ENCODE results near the gene C11orf24. TPM values are rescaled to one million over a fixed set of nuclear protein-coding genes. Genes with fewer than 3 reads are reported as not detected.

Gene C11orf24
- total and polyA plus RNA-seq, 10 of the 15 experiments (the other 5 are each of a cell fraction or from before 2014, with no cell fraction given): 4.3 to 104 (median 41.4) TPM

DNA sequence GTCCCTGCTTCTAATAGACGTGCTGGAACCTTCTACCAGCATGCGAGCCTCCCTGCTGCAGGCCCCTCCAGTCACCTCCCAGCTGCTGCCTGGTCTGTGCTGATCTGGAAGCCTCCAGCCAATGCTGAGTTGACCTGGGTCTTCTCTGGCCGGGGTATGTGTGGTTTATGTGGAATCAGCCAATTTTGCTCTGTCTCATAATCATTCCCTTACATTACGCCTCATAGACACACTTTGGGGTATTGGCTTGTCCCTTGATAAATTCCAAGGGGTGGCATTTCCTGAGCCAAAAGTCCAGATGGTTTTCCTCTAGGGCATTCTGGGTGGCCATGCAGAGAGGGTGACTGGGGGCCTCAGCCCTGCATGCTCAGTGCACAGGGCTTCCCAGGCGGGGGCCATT lies 50.4 kb downstream of the C11orf24 start (continued):
- no peak for TF ChIP-seq HDGF (IDR thresholded peaks at IDR 0.05)
- TF ChIP-seq SPI1 (IDR thresholded peaks at IDR 0.05; ENCODE audit: borderline replicate concordance, insufficient read depth, low read depth, low read length): no peak
- TF ChIP-seq JUNB (IDR thresholded peaks at IDR 0.05): no peak
- TF ChIP-seq, protein P1, sequence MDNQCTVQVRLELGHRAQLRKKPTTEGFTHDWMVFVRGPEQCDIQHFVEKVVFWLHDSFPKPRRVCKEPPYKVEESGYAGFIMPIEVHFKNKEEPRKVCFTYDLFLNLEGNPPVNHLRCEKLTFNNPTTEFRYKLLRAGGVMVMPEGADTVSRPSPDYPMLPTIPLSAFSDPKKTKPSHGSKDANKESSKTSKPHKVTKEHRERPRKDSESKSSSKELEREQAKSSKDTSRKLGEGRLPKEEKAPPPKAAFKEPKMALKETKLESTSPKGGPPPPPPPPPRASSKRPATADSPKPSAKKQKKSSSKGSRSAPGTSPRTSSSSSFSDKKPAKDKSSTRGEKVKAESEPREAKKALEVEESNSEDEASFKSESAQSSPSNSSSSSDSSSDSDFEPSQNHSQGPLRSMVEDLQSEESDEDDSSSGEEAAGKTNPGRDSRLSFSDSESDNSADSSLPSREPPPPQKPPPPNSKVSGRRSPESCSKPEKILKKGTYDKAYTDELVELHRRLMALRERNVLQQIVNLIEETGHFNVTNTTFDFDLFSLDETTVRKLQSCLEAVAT (IDR thresholded peaks at IDR 0.05): no peak
- no peak for TF ChIP-seq POLR2AphosphoS2 (IDR thresholded peaks at IDR 0.05; ENCODE audit: low read depth, low read length)
- TF ChIP-seq, protein P2, sequence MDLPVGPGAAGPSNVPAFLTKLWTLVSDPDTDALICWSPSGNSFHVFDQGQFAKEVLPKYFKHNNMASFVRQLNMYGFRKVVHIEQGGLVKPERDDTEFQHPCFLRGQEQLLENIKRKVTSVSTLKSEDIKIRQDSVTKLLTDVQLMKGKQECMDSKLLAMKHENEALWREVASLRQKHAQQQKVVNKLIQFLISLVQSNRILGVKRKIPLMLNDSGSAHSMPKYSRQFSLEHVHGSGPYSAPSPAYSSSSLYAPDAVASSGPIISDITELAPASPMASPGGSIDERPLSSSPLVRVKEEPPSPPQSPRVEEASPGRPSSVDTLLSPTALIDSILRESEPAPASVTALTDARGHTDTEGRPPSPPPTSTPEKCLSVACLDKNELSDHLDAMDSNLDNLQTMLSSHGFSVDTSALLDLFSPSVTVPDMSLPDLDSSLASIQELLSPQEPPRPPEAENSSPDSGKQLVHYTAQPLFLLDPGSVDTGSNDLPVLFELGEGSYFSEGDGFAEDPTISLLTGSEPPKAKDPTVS (IDR thresholded peaks at IDR 0.05; ENCODE audit: low read depth, low read length): no peak
- TF ChIP-seq MTA2 (IDR thresholded peaks at IDR 0.05; ENCODE audit: low read depth): no peak

DNA sequence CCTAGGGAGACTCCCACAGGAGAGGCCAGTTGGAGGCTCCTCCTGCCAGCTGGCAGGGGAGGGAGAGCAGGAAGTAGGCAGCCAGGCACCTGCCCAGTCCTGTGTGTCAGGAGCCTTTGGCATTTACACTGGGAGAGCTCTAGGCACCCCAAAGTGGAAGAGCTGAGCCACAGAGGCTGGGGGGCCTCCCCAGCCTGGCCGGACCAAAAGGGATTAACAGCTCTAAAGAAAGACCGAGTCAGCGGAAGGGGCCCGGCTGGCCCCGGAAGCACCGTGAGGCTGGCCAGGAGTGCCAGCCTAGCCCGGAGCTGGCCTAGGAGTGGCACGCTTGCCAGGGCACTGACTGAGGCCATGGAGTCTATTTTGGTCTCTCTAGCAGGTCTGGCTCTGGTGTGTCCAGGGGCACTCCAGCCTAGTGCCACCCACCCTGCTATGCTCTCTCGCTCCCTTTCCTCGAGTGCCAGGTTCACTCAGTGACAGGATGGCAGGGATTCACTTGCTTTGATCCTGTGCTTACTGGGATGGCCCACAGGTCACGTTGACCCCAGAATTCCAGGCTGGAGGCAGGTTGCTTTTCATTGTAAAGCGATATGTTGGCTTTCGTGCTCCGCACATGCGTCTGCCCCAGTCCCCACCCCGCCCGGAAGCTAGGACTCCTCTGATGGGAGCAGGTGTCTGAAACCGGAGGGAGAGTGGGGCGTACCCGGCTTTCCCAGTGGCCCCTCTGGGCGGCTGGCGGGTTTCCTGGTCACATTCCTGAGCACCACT lies 55.4 kb downstream of the C11orf24 start:
- Histone ChIP-seq H3K27ac (ENCODE audit: control insufficient read depth, insufficient read depth) (no peak overlapping the region), H3K36me3 (ENCODE audit: control insufficient read depth in 2 of 2, insufficient read depth in 2 of 2, low read length in 1 of 2) (no peaks in the 10 kb centered on the region), H3K9me3 (replicated peaks; ENCODE audit: control insufficient read depth, insufficient read depth, low read length) (no peaks in the 10 kb centered on the region), H3K4me3 (no peak overlapping the region), H3K4me1 (ENCODE audit: control insufficient read depth, insufficient read depth, low read length) (peaks cover 10% of the 10 kb centered on the region), H2AFZ (ENCODE audit: control insufficient read depth, low read depth, low read length) (no peak overlapping the region), H3K27me3 (replicated peaks in 1 of 2; ENCODE audit: control insufficient read depth in 2 of 2, insufficient read depth in 2 of 2, low read length in 1 of 2) (no peaks in the 10 kb centered on the region), H3K4me2 (ENCODE audit: control insufficient read depth, insufficient read depth) (no peak overlapping the region), H4K20me1 (ENCODE audit: control insufficient read depth, insufficient read depth) (no peaks in the 10 kb centered on the region), H3K9ac (ENCODE audit: control insufficient read depth, insufficient read depth, low read length) (no peak overlapping the region), H3K79me2 (ENCODE audit: control insufficient read depth, insufficient read depth, low read length) (peaks cover 12% of the 10 kb centered on the region)
- no peak for DNase-seq (ENCODE audit: low read depth, low spot score)
- ATAC-seq: no peak
- ChIA-PET SMC1A (ENCODE audit: uncharacterized antibody, unreplicated experiment) (interaction anchor here (1.4 to 1.8 kb wide), 2 partner anchors 41 to 98 kb away, joined by 3 to 5 read pairs; no protein-coding TSS in a partner anchor), RAD21 (ENCODE audit: unreplicated experiment) (interaction anchor here (0.6 to 1.2 kb wide), 2 partner anchors 14 to 80 kb away, joined by 3 read pairs; no protein-coding TSS in a partner anchor), CTCF (no interaction called here), POLR2A (no interaction called here)
- no TSS peak for BruUV-seq (replicated peaks)
- in situ Hi-C loops (cut with MboI) (no loop called here), intact Hi-C loops (cut with micrococcal nuclease; ENCODE audit: unreplicated experiment) (no loop called here)
- WGBS (ENCODE audit: insufficient coverage, insufficient replicate concordance, low lambda C conversion rate, missing lambda C conversion rate): 75% methylated on average over 22 of the region's 22 CpGs
- FAIRE-seq: no peak
- no peak for TF ChIP-seq ZSCAN29 (IDR thresholded peaks at IDR 0.05)
- TF ChIP-seq NFIC (IDR thresholded peaks at IDR 0.05; ENCODE audit: low read depth, low read length): no peak
- TF ChIP-seq NBN (IDR thresholded peaks at IDR 0.05): no peak
- TF ChIP-seq NFYB (IDR thresholded peaks at IDR 0.05; ENCODE audit: insufficient read depth, low read depth, low read length): no peak
- no peak for TF ChIP-seq STAT1 (conservative IDR thresholded peaks at IDR 0.05)
- TF ChIP-seq RAD21 (IDR thresholded peaks at IDR 0.05; ENCODE audit: insufficient read depth, low read depth, low read length): no peak
- TF ChIP-seq NRF1 (conservative IDR thresholded peaks at IDR 0.05; ENCODE audit: low read depth, low read length): no peak
- TF ChIP-seq, protein P3, sequence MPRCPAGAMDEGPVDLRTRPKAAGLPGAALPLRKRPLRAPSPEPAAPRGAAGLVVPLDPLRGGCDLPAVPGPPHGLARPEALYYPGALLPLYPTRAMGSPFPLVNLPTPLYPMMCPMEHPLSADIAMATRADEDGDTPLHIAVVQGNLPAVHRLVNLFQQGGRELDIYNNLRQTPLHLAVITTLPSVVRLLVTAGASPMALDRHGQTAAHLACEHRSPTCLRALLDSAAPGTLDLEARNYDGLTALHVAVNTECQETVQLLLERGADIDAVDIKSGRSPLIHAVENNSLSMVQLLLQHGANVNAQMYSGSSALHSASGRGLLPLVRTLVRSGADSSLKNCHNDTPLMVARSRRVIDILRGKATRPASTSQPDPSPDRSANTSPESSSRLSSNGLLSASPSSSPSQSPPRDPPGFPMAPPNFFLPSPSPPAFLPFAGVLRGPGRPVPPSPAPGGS (IDR thresholded peaks at IDR 0.05; ENCODE audit: borderline replicate concordance, insufficient read depth, low read depth, low read length, poor library complexity, severe bottlenecking): no peak
- no peak for TF ChIP-seq MTA2 (IDR thresholded peaks at IDR 0.05; ENCODE audit: low read depth)
- no peak for TF ChIP-seq RELA (IDR thresholded peaks at IDR 0.05; ENCODE audit: borderline replicate concordance, partially characterized antibody)
- no peak for TF ChIP-seq ZNF274 (IDR thresholded peaks at IDR 0.05; ENCODE audit: insufficient read depth, insufficient read length)
